Stimulated activated CD8-positive, alpha-beta memory T cell treated with anti-CD3 and anti-CD28 coated beads, Interleukin-4, amount 100 ng/mL, for 24 hours (primary cell): ENCODE data around the gene MRPL55.
A peak's percentile ranks its signal among the peaks of the same experiment; 100 is the strongest.
"Not testable (repeated sequence)": the region's sequence is repeated elsewhere in the genome, so short reads cannot be mapped to it uniquely, and the experiment has no call there.

Experiments
- DNase-seq: peaks from one replicate; pipeline ENCODE4 v3.0.0-alpha.2; 2020; ENCODE audit warnings: low read depth

Gene MRPL55

DNA sequence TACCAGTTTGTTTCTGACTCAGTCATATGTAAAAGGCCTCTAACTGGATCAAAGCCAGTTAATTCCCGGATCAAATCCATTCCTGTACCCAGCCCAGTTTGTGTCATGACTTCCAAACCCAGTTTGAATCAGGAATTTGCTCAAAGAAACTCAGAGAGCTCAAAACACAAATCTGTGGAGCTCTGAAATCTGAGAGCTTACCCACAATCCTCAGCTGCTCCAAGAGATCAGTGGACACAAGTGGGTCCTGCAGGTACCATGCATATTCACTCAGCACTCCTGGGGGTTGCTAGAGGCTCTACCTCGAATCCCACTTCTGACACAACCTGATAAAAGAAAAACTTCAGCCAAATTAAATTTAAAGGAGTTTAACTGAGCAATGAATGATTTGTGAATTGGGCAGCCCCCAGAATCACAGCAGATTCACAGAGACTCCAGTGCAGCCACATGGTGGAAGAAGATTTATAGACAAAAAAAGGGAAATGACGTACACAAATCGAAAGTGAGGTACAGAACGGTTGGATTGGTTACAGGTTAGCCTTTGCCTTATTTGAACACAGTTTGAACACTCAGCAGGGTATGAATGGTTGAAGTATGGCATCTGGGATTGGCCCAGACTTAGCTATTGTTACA lies 11.9 kb upstream of the MRPL55 start:
- no peak for DNase-seq

DNA sequence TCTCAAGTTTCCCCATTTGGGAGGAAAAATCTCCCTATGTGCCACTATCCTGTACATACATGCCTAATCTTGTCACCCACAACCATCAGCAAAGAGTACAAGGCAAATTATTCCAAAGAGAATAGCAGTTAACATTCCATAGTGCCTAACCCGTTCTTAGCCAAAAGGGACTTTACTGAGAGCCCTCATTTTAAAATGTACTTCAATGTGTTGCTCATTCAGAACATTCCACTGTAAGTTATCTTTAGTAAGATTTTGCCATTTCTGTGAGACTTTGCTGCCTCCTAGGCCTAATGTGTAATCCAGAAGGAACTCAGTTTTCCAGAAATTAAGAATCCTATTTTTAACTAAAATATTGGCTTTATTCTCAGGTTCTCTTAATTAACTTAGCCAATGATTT lies 11.3 kb upstream of the MRPL55 start:
- no peak for DNase-seq

DNA sequence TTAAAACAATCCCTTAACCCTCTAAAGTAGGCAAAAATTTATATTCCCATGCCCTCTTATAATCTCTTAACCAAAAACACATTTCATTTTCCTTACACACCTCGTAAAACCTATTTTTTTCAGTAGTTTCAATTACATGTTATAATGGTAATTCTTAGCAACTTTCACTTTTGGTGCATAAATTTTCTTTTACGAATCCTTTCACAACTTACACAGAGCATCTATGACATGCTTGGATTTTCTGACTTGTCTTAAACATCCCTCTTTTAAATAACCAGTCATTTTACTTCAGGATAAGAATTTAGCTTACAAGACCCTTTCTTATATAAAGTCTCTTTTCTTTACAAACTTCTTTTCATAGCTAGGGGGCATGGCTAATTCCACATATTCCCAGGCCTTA lies 8.9 kb upstream of the MRPL55 start:
- no peak for DNase-seq

DNA sequence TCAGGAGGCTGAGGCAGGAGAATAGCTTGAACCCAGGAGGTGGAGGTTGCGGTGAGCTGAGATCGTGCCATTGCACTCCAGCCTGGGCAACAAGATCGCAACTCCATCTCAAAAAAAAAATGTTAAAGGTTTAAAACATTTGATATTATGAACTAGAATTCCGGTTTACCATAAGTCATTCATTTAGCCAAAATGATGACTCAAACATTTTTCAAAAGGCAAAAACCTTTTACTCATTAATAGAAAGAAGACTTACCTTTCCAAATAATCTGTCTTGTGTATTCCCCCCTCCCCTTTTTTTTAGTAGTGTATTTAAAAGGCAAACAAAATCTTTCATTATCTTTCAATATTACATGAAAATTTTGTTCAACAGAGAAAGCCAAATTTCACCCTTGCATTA lies 8.2 kb upstream of the MRPL55 start:
- DNase-seq: no peak

DNA sequence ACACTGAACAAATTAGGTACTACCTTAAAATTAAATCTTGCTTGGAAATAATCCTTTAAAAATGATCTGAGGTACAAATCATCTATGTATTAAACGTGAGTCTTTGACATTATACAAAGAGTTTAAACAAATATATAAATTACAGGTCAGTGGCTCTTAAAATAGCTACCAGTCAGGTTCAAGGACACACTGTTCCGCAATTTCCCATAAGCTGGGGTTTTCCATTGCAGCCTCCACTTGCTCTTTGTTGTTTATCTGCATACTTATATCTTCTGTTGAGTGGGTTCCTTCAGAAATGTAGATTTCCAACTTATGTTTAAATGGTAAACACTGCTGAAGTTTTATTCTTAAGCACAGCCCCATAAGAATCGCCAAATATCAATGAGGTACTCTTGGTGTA lies 5.7 kb upstream of the MRPL55 start:
- no peak for DNase-seq

- no peak for DNase-seq
These were observed 3.5 kb upstream of the MRPL55 start for GRCh38 chr1:228112617-228113016.

DNA sequence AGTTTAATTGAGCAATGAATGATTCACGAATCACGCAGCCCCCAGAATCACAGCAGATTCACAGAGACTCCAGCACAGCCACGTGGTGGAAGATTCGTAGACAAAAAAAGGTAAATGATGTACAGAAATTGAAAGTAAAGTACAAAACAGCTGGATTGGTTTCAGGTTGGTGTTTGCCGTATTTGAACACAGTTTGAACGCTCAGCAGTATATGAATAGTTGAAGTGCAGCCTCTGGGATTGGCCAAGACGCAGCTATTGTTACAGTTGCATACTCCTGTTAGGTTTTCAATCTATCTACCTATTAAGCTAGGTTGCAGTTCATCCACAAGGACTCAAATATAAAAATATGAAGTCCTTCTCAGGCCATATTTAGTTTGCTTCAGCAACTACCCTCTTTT lies 3.1 kb upstream of the MRPL55 start:
- DNase-seq: no peak

DNA sequence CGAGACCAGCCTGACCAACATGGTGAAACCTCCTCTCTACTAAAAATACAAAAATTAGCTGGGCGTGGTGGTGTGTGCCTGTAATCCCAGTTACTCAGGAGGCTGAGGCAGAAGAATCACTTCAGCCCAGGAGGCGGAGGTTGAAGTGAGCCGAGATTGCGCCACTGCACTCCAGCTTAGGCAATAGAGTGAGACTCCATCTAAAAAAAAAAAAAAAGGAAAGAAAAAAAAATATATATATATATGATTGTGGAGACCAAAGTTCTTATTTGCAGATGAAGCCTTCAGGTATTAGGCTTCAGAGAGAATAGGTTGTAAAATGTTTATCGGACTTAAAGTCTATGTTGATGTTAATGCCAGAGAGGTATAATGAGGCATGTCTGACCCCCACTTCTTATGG lies 2.2 kb upstream of the MRPL55 start:
- DNase-seq: not testable (repeated sequence)

GRCh38 chr1:228110556-228110955 lies 1.5 kb upstream of the MRPL55 start:
- DNase-seq: no peak

GRCh38 chr1:228109962-228110488 lies 926 bp upstream of the MRPL55 start:
- no peak for DNase-seq

DNA sequence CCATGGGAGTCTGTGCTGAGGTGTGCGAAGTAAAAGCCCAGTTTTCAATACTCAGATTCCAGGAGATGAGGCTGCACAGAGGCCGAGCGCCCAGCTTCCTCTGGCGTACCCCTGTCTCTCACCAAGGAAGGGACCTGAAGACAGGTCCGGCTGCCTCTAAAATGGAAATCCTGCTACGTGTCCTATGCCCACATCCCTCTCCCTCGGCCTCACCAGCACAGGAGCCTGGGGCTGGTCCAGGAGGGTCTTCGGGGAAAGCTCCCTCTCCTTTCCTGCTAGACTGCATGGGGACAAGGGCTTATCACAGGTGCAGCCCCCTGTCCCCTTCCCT lies 392 bp downstream of the MRPL55 start:
- no peak for DNase-seq

DNA sequence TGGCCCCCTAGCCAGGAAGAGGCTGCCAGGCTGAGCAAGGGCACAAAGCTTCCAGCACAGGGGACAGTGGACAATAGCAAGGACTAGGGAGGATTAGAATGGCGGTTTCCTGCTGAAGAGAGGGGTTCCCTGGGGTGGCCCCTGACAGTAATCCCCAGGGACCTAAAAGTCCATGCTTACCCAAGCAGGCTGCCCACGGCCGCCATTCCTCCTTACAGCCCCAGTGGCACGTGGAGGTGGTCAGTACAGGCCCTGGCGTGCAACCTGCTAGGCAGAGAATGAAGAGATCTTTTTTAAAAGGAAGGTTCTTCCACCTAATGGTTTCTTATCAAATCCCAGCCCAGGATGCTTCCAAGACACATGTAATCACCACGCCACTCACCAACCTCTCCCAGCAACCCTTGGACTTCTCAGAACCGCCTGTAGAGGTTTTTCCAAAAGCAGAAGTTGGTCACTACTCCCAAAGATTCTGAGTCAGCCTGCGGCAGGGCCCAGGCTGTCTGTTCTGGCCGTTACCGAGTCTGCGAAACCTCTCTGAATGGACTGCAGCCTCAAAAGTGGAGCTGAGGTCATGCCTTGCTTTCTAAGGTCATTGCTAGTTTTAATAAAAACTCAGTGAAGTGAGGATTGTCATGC lies 926 bp downstream of the MRPL55 start:
- no peak for DNase-seq

- DNase-seq: no peak
These were observed 1.5 kb downstream of the MRPL55 start for GRCh38 chr1:228107636-228108035.

GRCh38 chr1:228106800-228107054 lies 2.4 kb downstream of the MRPL55 start:
- DNase-seq: no peak

- no peak for DNase-seq
These were observed 2.9 kb downstream of the MRPL55 start for GRCh38 chr1:228105996-228106799.

DNA sequence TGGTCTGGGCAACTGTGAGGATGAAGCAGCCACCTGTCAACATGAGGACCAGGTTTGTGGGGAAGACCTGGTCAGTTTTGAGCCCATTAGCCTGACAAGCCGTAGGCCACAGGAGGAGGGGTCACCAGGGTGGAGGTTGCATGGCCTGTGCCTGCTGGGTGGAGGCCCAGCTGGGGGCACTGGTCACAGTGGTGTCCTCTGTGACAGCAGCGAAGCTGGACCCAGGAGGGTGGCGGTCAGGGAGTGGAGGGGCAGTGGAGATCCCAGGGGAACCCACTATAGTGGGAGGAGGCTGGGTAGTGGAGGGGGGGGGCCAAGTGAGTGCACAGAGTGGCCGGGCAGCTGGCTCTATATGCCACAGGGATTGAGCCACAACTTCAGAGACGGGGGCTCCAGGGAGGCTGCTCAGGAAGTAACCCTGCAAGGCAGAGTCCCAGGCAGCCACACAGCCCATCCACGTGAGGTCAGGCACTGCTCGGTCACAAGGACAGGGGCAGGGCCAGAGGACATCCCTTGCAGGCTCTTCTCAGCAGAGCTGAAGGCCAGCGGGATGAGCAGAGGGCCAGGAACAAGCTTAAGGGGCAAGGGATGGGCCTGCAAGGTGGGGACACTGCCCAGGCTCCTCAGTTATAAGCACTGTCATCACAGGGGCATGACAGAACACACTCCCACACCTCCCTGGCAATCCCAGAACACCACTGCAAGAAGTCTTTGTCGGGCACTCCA lies 3.7 kb downstream of the MRPL55 start:
- DNase-seq: no peak

DNA sequence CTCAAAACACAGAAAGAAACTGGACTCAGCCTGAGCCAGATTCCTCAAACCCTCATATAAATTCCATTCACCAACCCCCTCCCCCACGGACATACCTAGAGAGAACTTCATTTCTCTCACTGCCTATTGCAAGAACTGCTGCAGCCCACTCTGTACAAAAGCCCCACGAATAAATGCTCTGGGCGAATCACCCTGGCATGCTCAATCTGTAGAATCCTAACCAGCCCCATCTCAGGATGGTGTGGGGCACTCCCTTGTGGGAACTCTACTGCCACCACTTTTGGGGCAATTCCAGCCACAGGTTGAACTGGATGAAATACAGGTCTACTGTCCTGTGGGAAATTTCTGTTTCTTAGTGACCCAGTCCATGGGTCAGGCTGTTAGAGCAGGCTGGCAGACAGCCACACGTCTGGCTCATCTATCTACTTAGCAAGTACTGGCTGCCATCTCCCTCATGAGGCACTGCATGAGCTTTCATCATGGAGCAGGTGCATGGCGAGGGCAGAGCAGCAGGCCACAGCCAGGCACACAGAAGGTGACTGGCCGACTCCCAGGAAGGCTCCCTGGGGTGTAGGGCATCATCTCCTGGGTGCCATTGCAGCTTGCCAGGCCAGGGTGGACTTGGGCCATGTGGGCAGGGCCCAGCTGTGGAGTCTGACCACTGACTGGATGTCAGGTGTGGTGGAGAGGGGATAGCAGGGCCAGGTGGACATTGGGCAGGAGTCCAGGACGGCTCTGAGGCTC lies 4.4 kb downstream of the MRPL55 start:
- DNase-seq: no peak

GRCh38 chr1:228102791-228103620 lies 6.1 kb downstream of the MRPL55 start, which contains the start of gene C1orf35:
Gene C1orf35, minus strand, starts transcription at chr1:228103325. Its CDS starts 98 bp downstream, at chr1:228103227.
- DNase-seq: peak; percentile 96

GRCh38 chr1:228101994-228102790 lies 6.9 kb downstream of the MRPL55 start:
- peak; percentile 32 for DNase-seq

- DNase-seq: no peak
These were observed 7.5 kb downstream of the MRPL55 start for GRCh38 chr1:228101614-228101993.
